ENCODE data around the gene NSUN2.
"Not testable (repeated sequence)": the region's sequence is repeated elsewhere in the genome, so short reads cannot be mapped to it uniquely, and the experiment has no call there.

Gene NSUN2

DNA sequence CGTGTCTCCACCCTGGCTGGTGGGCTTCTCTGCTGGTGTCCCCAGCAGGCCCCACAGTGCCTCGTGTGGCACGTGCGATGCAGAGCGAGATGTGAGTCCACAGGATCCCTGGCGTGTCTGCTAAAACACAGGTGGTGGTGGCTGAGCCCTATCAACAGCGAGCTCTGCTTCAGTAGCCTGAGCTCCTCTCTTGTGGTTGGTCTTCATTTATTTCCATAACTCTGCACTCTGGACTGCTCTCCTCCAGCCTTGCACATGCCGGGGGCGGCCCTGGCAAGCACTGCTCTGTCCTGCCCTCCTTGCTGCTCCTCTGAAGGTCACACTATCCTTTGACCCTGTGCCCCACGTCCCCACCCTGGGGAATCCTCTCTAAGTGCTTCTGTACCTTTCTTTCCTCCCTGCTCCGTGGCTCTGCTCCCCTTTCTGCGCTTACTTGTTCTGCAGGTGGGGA lies 59.2 kb downstream of the NSUN2 start:
- peak in 2 of 42 donors; percentile 19 to 24 for DNase-seq
- intact Hi-C loops (cut with DNase I): no loop called here

DNA sequence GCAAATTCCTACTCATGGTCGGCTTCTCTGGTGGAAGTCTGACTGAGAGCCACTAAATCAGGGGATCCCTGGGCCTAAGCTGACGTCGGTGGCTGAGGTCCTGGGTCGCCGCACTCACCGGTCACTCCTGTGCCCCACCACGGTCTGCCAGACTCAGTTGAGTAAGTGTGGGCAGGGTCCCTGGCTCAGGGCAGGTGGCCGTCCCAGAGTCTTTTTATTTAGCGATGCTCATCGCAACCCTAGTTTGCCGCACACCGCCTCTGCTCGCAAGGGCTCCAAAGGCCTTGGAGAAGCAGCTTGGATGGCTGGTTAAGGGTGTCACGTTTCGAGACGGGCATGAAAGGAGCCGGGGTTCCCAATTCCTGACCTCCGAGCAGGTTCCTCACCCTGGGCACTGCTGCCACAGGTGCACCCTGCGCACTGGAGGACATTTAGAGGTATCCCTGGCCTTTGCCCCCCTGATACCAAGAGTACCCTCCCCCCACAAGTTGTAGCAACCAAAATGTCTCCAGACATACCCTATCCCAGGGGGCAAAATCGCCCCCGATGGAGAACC lies 59.9 kb downstream of the NSUN2 start:
- peak in 1 of 42 donors; percentile 12 for DNase-seq
- intact Hi-C loops (cut with DNase I): no loop called here

DNA sequence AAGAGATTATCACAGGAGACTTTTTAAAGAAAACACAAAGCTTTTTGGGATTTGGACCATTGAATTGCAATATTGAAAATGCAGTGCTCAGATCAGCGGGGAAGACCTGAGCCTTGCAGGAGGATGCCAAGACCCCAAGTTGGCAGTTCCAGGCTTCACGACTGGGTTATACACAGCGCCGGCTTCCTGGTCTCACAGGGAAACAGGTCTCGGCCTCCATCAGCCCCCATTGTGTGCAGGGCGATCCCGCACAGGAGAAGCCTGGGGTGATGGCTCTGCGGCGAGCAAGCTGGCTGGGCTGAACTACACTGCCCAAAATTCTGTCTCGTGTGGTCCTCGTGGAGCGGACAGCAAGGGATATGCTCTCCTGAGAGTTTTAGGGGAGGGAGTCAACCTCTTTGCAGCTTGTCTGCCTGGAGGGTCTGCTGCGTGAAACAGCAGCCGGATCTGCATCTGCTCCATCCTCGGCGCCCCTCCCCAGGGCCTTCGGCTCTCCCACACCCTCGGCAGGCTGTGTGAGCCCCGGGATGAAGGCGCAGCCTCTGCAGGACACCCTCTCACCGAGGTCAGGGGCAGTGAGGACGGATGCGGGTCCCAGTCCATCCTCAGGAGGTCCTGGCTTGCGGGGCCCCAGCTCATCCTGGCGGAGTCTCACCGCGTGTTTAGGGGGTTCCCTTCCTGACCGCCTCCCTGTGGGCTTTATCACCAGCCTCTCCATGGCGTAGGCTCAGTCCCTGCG lies 60.6 kb downstream of the NSUN2 start:
- peak in 2 of 42 donors; percentile 36 to 38 for DNase-seq

DNA sequence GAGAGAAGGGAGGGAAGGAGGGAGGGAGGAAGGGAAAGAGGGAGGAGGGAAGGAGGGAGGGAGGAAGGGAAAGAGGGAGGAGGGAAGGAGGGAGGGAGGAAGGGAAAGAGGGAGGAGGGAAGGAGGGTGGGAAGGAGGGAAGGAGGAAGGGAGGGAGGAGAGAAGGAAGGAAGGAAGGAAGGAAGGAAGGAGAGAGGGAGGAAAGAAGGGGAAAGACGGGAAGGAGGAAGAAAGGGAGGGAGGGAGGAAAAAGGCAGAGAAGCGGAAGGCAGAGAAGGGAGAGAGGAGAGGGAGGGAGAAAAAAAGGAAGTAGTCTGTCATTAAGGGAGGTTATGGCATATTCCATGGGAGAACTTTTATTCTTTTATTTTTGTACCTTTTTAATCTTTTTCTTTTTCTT lies 61.2 kb downstream of the NSUN2 start:
- intact Hi-C loops (cut with DNase I); DNase-seq: not testable (repeated sequence)

More for the DNA sequence above, 60.6 kb downstream of the NSUN2 start:
- intact Hi-C loops (cut with DNase I): no loop called here

DNA sequence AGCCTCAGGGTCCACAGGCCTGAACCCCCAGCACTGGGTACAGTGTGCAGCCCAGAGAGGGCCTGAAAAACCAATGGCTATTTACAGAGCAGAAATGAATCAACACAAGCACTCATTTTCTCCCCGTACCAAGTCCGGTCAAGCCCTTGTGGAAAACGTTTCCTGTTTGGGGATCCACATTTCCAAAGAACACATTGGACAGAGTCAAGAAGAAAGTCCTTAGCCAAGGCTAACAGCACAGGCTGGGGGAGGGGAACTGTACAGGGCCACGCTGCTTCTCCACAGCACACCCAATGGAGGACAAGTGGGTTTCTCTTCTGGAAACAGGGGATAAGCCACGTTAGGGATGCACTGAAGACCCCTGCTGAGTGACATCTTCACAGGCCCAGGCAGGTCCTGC lies 62.3 kb downstream of the NSUN2 start:
- DNase-seq: peak in 1 of 42 donors; percentile 12
- intact Hi-C loops (cut with DNase I): no loop called here

DNA sequence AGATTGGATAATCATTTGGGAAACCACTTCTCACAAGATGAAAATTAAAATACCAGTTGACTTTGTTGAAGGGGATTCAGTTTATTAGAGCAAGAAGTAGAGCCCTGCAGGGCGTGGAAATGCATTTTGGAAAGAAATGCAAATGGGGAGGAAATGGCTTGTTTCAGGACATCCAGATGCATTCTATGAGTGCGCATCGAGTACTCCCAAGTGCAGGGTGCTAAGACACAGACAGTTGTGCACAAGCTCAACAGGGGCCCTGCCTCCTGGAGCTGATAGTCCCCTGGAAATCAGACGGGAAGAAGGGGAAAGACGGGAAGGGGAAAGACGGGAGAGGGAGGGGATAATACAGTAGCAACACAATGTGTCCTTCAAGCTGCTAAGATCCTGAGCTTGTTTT lies 64.0 kb downstream of the NSUN2 start:
- peak in 2 of 42 donors; percentile 8 to 9 for DNase-seq
- intact Hi-C loops (cut with DNase I): no loop called here

DNA sequence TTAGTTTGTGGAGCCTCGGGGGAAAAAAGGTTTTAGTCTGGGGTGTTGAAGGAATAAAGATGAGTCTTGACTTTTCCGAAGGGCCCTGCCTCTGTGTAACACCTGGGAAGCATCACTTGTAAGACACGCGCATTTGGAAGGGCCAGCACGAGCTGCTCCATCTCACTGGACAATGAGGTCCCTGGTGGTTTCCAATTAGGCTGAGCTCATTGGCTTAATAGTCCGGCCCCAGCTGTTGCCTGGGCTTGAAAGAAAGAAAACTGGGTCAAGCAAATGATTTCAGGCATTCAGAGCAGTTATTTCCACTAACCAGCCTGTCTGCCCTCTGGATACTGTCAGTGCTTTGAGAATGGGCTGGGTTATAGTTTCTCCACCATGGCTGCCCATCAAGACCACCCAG lies 64.5 kb downstream of the NSUN2 start:
- intact Hi-C loops (cut with DNase I): no loop called here
- peak in 4 of 42 donors; percentile 13 to 30 (median 20) for DNase-seq

DNA sequence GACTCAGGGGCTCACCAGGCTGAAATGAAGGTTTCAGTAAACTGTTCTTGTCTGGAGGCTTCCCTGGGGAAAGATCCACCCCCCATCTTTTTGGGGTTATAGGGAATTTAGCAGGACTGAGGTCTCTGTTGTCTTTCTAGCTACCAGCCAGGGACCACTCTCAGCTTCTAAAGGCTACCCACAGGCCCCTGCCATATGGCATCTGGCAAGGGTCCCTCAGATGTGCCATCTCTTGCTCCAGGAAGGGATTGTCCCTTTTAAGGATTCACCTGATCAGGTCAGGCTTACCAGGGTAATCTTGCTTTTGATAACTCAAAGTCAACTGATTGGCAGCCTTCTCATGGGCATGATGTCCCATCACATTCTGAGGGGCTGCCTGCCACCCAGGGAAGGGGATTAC lies 65.0 kb downstream of the NSUN2 start:
- peak in 2 of 42 donors; percentile 4 to 9 for DNase-seq
- intact Hi-C loops (cut with DNase I): no loop called here

DNA sequence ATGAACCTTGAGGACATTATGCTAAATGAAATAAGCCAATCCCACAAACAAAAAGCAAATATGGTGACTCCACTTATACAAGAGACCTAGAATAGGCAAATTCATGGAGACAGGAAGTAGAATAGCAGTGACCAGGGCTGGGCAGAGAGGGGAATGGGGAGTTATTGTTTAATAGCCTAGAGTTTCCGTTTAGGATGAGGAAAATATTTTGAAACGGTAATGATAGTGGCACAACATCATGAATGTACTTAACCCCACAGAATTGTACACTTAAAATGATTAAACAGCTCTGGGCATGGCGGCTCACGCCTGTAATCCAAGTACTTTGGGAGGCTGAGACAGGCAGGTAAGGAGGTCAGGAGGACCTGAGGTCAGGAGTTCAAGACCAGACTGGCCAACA lies 65.8 kb downstream of the NSUN2 start:
- intact Hi-C loops (cut with DNase I): no loop called here
- DNase-seq: peak in 2 of 42 donors; percentile 7 to 9

DNA sequence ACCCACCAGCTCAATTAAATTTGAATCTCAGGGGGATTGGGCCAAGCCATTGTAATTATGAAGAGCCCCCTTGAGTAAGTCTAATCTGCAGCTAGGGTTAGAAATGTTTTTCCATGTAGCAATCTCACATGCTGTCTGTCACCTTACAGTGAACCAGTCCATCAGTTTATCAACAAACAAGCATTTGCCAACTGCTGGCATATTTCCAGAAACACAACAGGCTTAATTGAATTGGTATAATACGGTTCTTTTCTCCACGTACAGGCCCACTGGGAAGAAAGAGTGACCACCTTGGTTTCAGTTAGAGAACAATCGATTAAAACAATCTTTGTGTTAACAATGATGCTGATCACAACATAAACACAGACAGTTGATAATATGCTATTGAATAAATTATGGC lies 67.4 kb downstream of the NSUN2 start:
- DNase-seq: no peak
- intact Hi-C loops (cut with DNase I): no loop called here

DNA sequence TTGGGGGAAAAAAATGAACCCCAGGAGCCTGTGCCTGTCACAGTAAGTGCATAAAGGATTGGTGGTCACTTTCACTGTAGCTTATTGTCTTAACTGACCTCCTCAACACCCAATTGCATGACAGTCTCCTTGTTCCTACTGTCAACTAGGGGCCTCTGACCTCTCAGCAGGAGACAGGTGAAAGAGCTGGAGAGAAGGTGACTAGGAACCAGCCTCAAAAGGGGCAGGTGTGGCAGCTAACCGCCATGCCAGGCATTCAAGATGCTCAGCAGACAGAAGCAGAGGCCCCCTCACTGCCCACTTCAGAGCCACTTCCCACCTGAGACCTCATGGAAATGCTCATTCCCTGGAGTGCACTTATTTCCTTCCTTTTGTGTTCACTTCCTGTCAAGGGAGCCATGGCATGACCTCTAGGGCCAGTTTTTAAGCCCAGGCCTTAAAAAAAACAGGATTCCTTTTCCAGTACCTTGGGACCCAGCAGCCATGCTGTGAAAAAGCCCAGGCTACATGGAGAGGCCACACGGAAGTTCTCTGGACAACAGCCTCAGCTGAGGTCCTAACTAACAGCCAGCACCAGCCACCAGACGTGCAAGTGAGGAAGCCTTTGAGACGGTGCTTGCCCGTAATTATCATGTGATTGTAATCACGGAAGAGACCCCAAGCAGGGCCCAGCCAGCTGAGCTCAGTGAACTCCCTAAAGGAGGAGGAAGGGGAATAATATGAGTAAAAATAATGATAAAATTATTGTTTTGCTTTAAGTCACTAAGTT lies 74.9 kb downstream of the NSUN2 start:
- intact Hi-C loops (cut with DNase I): no loop called here
- DNase-seq: peak in 2 of 42 donors; percentile 6 to 24

DNA sequence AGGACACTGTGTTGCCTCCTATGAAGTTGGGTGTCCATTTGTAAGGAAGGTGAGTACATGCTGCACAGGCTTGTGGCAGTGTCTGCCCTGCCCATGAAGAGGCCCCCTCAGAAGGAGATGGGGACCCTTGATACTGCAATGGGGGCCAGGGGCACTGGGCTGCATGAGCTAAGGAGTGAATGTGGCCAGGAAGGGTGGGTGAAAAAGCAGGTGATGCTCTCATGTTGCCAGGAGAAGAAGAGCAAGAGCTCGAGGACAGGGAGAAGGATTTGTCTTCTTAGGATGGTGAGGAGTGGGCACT lies 76.1 kb downstream of the NSUN2 start:
- intact Hi-C loops (cut with DNase I): no loop called here
- DNase-seq: no peak

DNA sequence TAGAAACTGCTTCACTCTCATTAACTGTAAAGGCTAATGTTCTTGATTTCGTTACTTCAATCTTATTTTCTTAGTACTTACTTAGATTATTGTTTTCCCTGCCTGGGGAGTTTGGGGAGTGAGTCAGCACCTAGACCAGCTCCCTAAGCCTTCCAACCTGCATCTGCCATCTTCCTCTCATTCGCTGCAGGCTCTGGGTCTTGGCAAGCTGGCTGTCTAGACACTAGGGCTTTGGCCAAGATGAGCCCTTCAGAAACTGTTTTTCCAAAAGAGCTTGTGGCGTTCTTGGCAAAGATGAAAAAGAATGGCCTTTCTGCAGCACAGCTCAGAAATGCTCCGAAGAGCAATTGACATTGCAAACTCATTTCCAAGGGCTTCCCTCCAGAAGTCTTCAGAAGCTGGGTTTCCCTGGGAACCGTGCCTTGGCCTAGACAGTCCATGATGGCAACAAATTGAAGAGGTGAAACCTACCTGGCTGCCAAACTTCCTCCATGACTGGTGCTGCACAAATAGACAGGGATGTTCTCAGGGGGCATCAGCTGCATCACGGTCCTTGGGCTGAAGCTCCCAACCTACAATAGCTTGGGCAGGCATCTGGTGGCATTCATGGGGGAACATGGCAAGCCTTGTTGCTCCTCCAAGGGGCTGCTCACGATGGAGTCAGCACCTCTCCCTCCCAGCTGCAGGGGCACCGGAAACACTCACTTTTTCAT lies 76.6 kb downstream of the NSUN2 start:
- intact Hi-C loops (cut with DNase I): no loop called here
- peak in 9 of 42 donors; percentile 10 to 58 (median 19) for DNase-seq

DNA sequence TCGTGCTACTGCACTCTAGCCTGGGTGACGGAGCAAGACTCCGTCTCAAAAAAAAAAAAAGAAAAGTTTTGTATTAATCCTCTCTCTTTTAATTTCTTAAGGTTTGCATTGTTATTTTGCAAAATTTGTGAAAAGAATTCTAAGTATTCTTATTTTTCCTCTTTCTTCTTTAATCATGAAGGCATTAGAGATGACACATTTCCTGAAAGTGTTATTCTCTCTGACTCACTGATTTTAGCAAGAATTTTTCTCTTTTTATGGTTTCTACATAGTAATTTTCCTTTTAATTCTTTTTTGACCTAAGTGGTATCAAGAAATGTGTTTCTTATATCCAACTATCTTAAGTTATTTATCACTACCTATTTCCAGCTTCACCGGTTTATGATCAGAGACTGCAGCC lies 78.0 kb downstream of the NSUN2 start:
- intact Hi-C loops (cut with DNase I): no loop called here
- DNase-seq: no peak

DNA sequence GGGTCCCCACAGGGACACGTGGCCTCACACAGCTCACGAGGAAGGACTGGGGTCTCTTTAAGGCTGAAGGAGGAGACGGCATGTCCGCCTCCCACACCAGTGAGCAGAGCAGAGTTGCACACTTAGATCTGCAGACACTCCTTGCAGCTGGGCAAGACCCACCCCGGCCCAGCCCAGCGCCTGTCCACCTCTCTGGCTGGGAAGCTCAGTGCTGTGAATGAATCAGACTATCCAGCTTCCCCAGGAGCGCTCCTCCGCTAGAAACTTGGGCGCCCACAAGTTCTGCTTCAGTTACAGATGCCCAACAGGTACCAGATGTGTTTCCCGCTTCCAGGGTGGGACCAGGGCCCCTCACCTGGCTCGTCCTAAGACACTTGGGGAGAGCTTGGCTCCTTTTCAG lies 78.9 kb downstream of the NSUN2 start:
- intact Hi-C loops (cut with DNase I): no loop called here
- DNase-seq: peak in 2 of 42 donors; percentile 16 to 25

DNA sequence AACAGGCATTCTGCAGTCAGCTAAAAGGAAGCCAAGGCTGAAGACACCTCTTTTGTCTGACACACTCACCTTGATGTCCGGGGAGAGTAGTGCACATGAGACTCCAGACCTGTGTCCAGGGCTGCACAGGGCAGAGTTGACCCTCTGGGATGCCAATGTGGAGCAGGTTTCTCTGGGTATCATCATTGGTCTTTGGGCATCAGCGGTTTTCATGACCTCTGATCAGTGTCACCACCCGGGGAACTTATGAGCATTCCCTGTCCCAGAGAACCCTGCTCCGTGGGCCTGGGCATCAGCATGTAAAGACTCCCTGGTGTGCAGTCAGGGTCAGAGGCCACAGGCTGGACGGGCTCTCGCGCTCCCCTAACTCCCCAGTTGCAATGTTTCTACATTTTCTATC lies 80.2 kb downstream of the NSUN2 start:
- intact Hi-C loops (cut with DNase I): no loop called here
- DNase-seq: peak in 2 of 42 donors; percentile 14 to 15

DNA sequence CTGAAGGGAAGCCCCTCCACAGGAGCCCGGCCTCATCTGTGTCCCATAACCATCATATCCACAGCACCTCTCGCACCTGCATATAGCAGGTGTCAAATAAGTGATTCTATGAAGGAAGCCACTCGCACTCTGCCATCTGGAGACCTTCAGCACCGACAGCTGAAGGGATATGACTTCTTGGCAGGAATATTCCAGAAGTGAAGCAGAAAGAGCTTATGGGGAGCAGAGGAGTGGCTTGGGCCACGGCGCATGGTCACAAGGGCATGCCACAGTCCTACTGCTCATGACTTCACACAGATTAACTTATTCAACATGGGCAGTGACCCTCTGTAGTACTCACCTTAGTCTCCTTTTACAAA lies 80.9 kb downstream of the NSUN2 start:
- intact Hi-C loops (cut with DNase I): no loop called here
- peak in 2 of 42 donors; percentile 2 to 21 for DNase-seq

DNA sequence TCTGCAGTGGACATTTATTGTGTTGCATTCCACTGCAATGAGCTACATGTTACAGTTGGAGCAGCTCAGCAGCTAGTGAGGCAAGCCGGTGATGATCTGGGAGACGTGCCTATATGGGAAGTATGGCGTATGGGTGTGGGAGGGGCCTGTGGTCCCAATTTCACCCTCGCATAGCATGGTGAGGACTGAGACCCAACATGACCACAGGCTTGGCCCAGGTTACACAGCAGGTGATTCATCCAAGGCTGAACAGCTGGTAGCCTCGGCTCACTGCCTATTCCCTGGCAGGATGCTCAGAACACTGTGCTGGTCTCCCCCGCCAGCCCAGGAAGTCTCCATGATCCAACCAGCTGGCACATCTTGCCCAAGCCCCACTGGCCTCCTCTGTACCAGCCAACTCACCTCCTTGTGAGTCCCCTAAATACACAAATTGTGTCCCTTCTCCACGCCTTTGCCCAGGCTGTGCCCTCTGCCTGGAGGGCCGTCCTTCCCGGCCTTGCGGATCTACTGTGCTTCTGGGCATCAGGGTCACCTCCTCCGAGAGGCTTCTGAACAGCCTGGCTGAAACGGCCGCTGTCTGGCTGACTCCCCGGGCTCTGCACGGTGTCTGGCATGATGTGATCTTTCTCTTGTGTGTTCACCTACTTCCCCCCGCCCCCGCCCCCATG lies 81.4 kb downstream of the NSUN2 start:
- DNase-seq: peak in 2 of 42 donors; percentile 21 to 34
- intact Hi-C loops (cut with DNase I): no loop called here

DNA sequence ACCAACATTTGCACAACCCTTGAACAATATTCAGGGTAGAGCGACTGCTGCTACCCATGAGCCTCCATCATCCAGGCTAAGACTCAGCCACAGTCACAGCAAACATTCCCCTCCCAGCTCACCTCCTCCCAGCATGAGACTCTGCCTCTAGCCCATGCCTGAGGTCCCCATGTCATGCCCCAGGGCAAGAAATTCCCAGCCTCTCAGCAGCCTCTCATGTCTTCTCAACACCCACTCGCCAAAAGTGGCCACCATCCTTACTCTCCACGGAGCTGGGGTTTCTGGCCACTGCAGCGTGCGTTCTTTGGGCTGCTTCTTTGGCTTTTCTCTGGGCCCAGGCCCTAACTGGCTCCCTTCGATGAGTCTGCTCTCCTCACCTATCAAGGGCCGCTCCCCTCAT lies 82.2 kb downstream of the NSUN2 start:
- intact Hi-C loops (cut with DNase I): no loop called here
- peak in 2 of 42 donors; percentile 15 to 28 for DNase-seq
